Inflammatory macrophage treated with lipopolysaccharide for 4 hours (primary cell): ENCODE results near the gene MDP1.
A peak's percentile ranks its signal among the peaks of the same experiment; 100 is the strongest.

Experiments
- DNase-seq: peaks from one replicate; pipeline ENCODE4 v3.0.0-alpha.2; 2020

MDP1 gene

DNA sequence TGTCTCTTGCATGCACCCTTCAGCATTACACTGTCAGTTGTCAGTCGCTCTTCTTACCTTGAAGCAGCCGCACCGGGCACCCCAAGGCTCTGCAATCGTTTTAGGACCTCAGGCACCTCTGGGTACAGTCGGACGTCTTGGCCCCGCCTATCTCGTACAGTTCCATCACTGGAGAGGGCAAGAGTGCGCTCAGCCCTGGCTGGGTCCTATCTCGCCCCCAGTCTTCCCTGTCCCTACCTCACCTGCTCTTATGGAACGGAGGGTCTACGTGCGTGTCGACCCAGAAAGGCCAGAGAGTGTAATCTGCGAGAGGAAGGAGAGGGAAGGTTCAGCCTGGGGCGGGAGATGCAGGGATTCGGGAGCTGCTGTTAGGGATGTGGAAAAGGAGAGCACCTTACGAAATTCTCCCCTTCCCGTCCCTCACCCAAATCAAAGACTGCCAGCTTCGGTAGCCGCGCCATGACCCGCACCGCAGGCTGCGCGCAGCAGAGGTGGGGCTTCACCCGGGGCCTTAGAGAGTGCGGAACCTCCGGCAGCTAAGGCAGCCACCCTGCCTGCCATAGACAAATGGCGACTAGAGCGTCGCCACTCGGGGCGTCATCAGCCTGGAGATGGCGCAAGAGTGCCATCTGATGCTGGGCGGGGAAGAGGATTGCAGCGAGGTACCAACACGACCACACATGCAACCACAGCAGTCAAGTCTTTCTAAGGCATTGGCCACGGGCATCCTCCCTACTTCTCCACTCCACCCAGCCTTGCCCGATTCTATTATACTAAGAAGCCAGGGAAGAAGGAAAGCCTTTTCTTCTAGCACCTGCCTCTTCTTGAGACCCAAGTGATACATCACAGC lies at the start of gene MDP1:
TSS of gene MDP1 (minus strand) at position 572 of the 850 bp plus-strand sequence. CDS start at position 461, 111 bp downstream.
- peak; percentile 92 for DNase-seq

- DNase-seq = no peak
Observed at GRCh38 chr14:24264298-24264697, 48.4 kb upstream of the MDP1 start.

DNA sequence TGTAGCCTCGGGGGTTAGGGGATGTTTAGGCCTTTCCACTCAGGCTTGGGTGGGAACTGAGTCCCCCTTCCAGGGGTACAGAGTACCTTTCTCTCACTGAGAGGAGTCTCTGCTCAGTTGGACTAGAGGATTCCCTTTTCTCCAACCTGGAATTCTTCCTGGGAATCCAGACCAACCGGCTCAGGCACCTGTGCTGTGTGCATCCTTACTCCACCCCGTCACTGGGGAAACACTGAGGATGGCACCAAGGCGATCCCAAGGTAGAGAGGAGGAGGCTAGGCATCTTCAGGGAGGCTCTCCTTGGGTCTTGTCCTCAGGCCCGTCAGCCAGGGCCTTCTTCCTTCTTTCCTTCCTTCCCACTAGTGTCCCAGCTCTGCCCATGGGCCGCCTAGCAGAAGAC lies 48.0 kb upstream of the MDP1 start:
- DNase-seq = no peak

- DNase-seq = no peak
Observed at GRCh38 chr14:24262821-24263733, 47.2 kb upstream of the MDP1 start, which contains the start of gene TGM1. Gene TGM1, minus strand, starts transcription at chr14:24263177. Its CDS starts 825 bp downstream, at chr14:24262352.

- no peak for DNase-seq
Observed at GRCh38 chr14:24261969-24262327, 46.1 kb upstream of the MDP1 start.

DNA sequence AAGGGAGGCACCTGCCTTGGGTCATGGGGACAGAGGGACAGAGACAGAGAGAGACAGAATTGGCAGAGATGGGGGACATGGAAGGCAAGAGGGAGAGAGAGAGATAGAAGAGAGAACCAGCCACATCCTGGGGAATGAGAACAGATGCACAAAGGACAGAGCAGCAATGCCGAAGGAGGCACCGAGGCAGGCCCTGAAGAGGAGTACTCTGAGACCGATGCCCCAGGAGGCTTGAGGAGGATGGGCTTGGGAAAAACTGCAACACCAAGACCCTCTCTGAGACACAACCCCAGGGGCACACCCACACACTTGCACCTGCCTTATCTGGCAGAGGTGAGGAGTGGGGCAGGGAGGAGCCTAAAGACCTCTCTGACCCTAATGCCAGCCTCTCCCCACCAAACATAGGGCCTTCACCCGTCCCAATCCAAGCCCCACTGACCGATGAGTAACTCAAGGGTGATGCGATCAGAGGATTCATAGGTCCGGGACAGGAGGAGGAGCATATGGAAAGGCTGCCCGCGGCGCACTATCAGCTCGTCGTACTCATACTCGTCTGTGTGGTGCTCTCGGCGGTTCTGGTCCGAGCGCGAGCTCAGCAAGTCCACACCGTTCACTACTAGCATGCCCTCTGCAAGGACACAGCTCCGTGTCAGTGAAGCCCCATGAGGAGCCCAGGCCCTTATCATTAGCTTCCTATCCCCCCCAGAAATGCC lies 45.5 kb upstream of the MDP1 start:
- DNase-seq = no peak

GRCh38 chr14:24260780-24261157 lies 44.9 kb upstream of the MDP1 start:
- no peak for DNase-seq

- no peak for DNase-seq
Observed at GRCh38 chr14:24260026-24260779, 44.3 kb upstream of the MDP1 start.

DNA sequence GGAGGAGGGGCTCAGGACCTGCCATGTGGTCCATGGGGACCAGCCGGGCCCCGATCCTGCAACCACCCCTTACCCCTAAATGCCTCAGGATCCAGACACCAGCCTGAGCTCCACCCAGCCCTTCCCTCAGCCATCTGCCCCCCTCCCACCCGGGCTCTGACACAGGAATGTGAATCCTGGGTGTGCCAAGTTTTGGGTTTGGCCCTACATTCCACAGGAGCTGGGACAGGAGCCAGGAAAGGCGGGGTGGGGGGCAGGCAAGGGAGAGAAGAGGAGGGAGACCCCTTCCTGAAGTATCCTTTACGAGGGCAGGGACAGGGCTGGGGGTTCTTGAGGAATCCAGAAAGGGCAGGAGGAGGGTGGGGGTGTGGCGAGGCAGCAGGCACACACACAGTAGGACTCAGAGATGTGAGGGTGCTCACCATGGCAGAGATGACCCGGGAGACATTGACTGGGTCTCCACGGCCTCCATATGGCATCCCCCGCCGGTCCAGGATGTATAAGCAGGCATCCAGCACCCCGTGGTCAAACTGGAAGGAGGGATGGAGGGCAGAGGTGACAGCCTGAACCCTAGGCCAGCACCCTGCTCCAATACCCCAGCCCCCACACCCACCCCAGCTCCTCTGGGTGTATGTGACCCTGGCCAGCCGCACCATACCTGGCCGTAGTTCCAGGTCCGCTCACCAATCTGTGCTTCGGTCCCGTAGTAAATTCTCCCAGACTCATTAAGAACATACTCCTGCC lies 43.6 kb upstream of the MDP1 start:
- DNase-seq = no peak

DNA sequence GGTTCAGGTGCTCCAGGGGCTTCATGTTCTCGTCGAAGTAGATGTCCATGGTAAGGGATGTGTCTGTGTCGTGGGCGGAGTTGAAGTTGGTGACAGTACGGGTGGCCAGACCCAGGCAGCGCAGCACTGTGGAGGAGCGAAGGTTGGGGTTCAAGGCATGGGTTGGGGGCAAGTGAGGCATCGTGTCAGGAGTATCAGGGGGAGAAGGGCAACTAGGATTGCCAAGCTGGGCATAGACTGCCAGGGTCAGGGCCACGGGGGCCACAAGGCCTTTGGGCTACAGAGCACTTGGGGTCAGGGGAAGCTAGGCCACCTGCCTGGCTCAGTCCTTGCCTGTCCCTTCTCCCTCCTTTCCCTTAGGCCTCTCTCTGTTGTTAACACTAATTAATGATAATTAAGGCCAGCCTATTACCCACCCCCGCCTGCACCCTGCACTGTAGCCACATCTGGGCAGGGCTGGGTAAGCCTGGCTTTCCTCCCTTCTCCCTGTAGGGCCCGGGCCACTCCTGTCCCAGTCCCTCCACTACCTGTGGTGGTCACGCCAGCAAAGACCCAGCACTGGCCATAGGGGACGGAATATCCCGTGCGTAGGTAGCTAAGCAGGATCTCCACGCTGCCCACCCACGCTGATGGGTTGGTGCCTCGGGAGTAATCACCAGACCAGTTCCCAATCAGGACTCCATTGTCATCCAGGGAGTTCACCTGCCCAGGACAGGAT lies 42.8 kb upstream of the MDP1 start:
- DNase-seq = no peak

DNA sequence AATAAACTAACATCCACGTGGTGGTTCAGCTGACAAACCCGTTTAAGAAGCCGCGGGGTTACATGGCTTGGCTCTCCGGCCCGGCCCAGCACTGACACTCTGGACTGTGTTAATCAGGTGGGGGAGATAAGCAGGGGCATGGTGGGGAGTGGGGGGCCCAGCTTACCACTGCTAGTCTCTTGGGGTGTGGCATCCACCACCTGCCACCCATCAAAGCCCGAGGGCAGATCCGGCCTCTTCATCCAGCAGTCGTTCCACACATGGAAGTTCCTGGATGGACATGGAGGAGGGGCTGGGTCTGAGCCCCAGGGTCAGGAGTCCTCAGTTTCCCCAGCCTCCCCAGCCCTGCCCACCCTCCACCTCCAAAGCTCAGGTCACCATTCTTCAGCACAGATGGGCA lies 42.3 kb upstream of the MDP1 start:
- no peak for DNase-seq

DNA sequence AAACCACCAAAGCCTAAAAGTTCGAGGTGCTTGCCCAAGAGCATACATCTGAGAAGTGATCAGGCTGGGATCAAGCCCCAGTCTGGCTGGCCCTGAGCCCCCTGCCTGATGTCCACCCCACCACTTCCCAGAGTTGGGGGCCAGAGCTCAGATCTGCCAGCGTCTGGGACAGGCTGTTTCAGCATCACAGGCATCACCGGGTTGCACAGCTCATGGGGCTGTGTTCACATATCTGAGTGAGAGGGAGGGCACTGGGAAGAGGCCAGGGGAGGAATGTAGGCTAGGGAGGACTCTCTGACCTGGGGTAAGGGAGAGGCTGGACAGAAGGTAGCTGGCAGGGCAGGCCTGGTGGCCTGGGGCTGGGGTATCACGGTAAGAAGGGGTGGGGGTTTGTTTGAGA lies 41.1 kb upstream of the MDP1 start:
- no peak for DNase-seq

DNA sequence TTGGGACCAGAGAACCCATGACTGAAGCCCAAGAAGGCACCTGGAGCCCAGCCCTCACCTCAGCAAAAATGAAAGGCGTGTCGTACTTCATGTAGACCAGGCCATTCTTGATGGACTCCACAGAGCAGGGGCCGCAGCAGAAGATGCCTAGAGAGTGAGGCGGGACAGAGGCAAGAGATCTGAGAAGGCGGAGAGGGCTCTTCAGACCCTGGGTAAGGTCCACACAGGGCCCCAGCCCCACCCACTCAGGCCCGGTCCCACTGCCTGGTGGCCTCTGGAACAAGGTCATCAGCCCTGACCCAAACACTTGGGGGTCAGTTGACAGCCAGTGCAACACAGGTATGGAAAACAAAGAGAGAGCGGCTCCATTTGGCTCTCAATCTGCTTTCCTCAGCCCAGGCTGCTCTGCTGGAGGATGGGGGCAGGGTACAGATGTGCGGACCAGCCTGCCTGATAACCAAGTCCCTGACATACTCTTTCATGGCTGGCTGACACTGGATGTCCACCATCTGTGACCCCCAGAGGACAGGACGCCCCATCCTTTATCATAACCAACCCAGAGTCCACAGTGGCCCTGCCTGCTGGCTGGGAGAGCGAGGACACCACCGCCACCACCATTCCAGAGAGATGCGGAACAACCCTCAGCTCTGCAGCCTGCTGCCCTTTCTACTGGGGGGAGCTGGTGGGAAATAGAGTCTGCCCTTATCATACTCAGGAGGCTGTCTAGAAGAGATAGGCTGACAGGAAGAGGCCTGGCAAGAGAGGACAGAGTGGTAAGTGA lies 40.3 kb upstream of the MDP1 start:
- no peak for DNase-seq

GRCh38 chr14:24255438-24255837 lies 39.6 kb upstream of the MDP1 start:
- DNase-seq = no peak

GRCh38 chr14:24254630-24255392 lies 38.9 kb upstream of the MDP1 start:
- no peak for DNase-seq

- no peak for DNase-seq
Observed at GRCh38 chr14:24253936-24254335, 38.1 kb upstream of the MDP1 start.

DNA sequence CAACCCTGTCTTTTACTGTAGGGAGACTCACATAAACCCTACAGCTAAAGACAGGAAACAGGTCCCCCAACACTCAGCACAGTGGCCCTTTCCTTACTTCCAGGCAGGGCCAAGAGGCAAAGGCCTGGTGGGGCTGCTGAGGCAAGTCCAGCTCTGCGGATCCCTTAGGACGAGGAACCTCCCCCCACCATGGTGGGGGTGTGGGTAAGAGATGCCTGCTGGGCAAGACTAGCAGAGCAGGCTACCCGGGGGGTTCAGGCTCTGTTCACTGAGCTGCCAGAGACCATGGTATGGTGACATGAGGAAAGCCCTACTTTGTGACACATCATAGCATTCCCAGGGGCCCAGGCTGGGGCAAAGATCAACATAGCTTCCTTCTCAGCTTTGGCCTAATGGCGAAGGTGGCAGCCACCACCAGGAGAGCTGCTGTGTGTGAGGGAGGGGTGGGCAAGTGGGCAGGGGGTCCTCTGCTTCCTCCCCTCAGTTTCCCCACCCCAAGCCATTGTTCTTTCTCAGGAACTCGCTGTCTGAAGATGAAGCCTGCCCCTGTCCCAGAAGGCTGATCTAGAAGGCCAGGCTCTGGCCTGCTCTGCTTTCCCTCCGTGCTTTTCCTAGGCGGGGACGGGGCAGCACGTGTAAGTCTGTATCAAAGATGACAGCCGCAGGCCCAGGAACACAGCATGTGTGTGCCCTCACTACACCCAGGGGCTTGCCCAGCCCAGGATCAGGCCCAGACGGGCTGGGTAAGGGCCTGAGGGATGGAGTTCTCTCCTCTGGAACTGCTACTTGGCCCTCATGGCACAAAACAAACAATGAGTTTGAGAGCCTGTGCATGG lies 36.6 kb upstream of the MDP1 start:
- no peak for DNase-seq

GRCh38 chr14:24251880-24252288 lies 36.0 kb upstream of the MDP1 start:
- peak; percentile 19 for DNase-seq
